Upper lobe of right lung (tissue), 1 donor: Measurements from ENCODE around the gene MOSMO. TPM values are rescaled to one million over a fixed set of nuclear protein-coding genes. Genes with fewer than 3 reads are reported as not detected.

Experiments
- ATAC-seq: fragments of 200-7000 bp; cut with Tn5 transposase; one replicate; pipeline ENCODE4 v1.9.1; 2020; ENCODE audit warnings: mild to moderate bottlenecking, moderate library complexity
- DNase-seq: peaks from one replicate; pipeline ENCODE4 v3.0.0-alpha.2; 2020
- H3K27ac ChIP-seq: fragments of 200-600 bp; one replicate; pipeline ENCODE4 v1.8.0; 2022
- H3K27me3 ChIP-seq: fragments of 200-600 bp; one replicate; pipeline ENCODE4 v1.8.0; 2022; ENCODE audit warnings: mild to moderate bottlenecking
- H3K36me3 ChIP-seq: fragments of 200-600 bp; one replicate; pipeline ENCODE4 v1.8.0; 2022
- H3K4me1 ChIP-seq: fragments of 200-600 bp; one replicate; pipeline ENCODE4 v1.8.0; 2022
- H3K4me3 ChIP-seq: fragments of 200-600 bp; one replicate; pipeline ENCODE4 v1.8.0; 2022; ENCODE audit warnings: mild to moderate bottlenecking
- H3K9me3 ChIP-seq: fragments of 200-600 bp; one replicate; pipeline ENCODE4 v1.8.0; 2022
- intact Hi-C: fragments of 100-400 bp; cut with DNase I; formaldehyde crosslinking; loops from one replicate; pipeline ENCODE4 v1.11.0; 2022
- total RNA-seq: library from RNA; stranded (reverse); fragmentation: NEBNext Ultra II Directional; extraction: Animal tissue kit (Norgen Biotek cat#: 25700); gene quantifications from one replicate; pipeline ENCODE4 v1.2.1, GENCODE V29; 2021
- TF ChIP-seq, protein P1 (sequence below): fragments of 200-600 bp; IDR thresholded peaks from one replicate; pipeline ENCODE4 v1.8.0; 2022; ENCODE audit warnings: antibody characterized with exemption
- donor health status: DM: no; HTN: yes; CAD: no; lungs with severe emphysema.

The MOSMO gene
- total RNA-seq, 1 donor from 2014 or later, result 11.4 TPM

DNA sequence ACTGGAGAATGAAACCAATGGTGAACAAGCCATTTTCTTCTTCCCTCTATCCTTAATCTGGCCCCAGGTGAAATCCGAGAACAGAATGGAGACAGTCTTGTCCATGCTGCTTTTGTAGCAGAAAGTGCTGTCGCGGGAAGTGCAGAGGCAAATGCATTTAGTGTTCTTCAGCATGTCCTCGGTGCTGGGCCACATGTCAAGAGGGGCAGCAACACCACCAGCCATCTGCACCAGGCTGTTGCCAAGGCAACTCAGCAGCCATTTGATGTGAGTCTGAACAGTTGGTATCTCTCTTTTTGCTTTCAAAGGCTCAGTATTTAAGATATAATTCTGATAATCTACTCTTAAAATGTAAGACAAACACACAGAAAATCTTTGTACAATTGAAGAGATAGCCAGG, 36.1 kb upstream of the MOSMO start:
- ATAC-seq (no peak), DNase-seq (no peak)
- Histone ChIP-seq H3K27me3 (no peaks in the 10 kb centered on the region), H3K4me3 (no peak overlapping the region), H3K9me3 (no peaks in the 10 kb centered on the region), H3K4me1 (no peaks in the 10 kb centered on the region), H3K27ac (no peak overlapping the region), H3K36me3 (peaks cover 100% of the 10 kb centered on the region)
- TF ChIP-seq, protein P1, sequence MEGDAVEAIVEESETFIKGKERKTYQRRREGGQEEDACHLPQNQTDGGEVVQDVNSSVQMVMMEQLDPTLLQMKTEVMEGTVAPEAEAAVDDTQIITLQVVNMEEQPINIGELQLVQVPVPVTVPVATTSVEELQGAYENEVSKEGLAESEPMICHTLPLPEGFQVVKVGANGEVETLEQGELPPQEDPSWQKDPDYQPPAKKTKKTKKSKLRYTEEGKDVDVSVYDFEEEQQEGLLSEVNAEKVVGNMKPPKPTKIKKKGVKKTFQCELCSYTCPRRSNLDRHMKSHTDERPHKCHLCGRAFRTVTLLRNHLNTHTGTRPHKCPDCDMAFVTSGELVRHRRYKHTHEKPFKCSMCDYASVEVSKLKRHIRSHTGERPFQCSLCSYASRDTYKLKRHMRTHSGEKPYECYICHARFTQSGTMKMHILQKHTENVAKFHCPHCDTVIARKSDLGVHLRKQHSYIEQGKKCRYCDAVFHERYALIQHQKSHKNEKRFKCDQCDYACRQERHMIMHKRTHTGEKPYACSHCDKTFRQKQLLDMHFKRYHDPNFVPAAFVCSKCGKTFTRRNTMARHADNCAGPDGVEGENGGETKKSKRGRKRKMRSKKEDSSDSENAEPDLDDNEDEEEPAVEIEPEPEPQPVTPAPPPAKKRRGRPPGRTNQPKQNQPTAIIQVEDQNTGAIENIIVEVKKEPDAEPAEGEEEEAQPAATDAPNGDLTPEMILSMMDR, result no peak
- intact Hi-C loops, result no loop called here

DNA sequence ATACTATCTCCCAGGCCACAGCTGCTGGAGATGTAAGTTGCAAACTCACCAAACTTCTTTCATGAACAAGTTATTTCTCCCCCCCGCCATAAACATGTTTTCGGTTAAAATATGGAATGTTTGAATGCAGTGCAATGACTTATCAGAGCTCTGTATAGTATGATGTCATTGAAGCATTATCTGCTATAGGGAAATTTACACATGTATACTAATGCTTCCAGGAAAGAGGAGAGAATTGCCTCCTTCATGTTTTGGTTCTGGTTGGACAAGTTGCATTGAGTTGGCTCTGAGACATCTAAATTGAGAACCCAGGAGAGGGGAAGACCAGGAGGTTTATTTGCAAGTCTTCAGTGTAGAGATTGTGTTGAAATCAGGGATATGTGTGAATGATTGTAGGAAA, 34.0 kb upstream of the MOSMO start:
- no peak overlapping the region for H3K4me3 ChIP-seq
- no peak overlapping the region for H3K27ac ChIP-seq
- no peaks in the 10 kb centered on the region for H3K9me3 ChIP-seq
- intact Hi-C loops, result no loop called here
- ATAC-seq (no peak), DNase-seq (no peak)
- TF ChIP-seq, protein P1, result no peak
- H3K36me3 ChIP-seq, result peaks cover 100% of the 10 kb centered on the region
- no peaks in the 10 kb centered on the region for H3K4me1 ChIP-seq
- no peaks in the 10 kb centered on the region for H3K27me3 ChIP-seq

DNA sequence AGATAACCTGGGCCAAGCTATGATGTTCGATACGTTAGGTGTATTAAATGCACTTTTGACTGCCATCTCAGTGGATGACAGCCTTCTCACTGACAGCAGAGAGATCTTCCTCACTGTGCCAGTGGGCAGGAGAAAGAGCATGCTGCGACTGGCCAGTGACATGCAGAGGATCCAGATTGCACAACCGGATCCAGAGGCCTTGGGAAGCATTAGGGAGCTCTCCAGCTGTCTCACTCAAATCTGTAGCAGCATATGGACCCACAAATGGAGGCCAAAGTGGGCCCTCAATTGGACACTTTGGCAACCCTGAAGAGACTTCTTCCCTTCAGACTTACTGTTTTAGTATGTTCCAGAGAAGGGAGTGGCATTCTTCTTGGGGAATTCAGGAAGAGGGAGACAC, 27.9 kb upstream of the MOSMO start:
- ATAC-seq, result no peak
- Histone ChIP-seq H3K36me3 (peaks cover 100% of the 10 kb centered on the region), H3K4me3 (no peak overlapping the region), H3K27me3 (no peaks in the 10 kb centered on the region), H3K9me3 (no peaks in the 10 kb centered on the region), H3K27ac (no peak overlapping the region), H3K4me1 (no peaks in the 10 kb centered on the region)
- TF ChIP-seq, protein P1, result no peak
- DNase-seq, result no peak
- intact Hi-C loops, result no loop called here

DNA sequence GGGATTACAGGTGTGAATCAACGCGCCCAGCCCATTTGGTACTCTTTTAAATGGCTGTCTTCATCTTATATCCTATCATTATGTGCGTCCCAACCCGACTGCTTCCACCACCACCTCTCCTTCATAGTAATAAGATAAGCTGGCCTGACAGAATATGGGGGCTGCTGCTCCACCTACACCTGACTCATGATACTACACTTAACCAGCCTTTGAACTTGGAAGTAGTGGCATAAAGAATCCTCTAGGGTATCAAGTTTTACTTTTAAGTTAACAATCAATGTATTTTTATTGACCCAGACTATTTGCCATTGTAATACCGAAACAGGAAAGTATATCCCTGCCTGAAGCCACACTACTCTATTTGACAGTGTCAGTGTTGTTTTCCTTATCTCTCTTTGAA, 25.8 kb upstream of the MOSMO start:
- no peak for ATAC-seq
- TF ChIP-seq, protein P1, result no peak
- Histone ChIP-seq H3K4me3 (no peak overlapping the region), H3K27me3 (no peaks in the 10 kb centered on the region), H3K4me1 (peaks cover 4% of the 10 kb centered on the region), H3K27ac (no peak overlapping the region), H3K9me3 (no peaks in the 10 kb centered on the region), H3K36me3 (peaks cover 82% of the 10 kb centered on the region)
- no peak for DNase-seq
- intact Hi-C loops, result no loop called here

DNA sequence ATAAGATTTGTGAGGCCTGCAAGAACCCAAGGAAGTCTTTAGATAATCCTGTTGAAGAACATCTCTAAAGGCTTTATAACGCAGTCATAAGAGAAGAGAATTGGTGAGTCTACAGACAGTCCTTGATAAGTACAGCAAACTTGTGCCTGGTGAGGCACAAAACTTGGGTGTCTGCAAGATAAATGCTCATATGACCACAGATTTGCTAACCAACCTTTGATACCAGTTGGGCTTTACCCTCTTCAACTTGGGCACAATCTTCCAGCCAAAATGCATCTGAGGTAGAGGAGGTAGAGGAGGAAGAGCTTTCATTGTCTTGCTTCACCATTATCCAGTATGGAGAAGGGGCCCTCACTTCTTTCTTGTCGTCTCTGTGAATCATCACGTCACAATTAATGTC, 23.8 kb upstream of the MOSMO start:
- Histone ChIP-seq H3K36me3 (peaks cover 63% of the 10 kb centered on the region), H3K4me1 (peaks cover 11% of the 10 kb centered on the region), H3K4me3 (no peak overlapping the region), H3K9me3 (no peaks in the 10 kb centered on the region), H3K27ac (no peak overlapping the region), H3K27me3 (no peaks in the 10 kb centered on the region)
- no peak for ATAC-seq
- intact Hi-C loops, result no loop called here
- DNase-seq, result no peak
- TF ChIP-seq, protein P1, result no peak

DNA sequence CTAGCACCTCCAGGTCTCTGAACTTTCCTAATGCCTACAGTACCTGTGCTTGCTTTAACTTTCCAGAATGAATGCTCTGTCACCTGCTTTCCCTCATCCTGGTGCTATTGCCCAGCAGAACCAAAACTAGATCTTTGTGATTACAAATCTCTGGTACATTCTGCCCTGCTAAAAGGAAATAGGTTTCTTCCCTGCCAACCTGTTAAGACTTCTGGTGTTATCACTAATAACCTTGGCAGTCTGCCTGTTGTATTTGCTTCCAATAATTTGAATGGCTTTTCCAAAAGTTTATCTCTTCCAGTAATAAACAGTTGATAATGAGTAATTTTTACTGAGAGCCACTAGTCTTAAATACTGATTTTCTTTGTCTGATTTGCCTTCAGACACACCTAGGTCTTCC, 22.4 kb upstream of the MOSMO start:
- intact Hi-C loops, result no loop called here
- Histone ChIP-seq H3K4me3 (no peak overlapping the region), H3K27ac (no peak overlapping the region), H3K36me3 (peaks cover 48% of the 10 kb centered on the region), H3K4me1 (peaks cover 18% of the 10 kb centered on the region), H3K27me3 (no peaks in the 10 kb centered on the region), H3K9me3 (no peaks in the 10 kb centered on the region)
- no peak for DNase-seq
- ATAC-seq, result no peak
- TF ChIP-seq, protein P1, result no peak
